Measurements from ENCODE around the gene LCE1B. TPM values are rescaled to one million over a fixed set of nuclear protein-coding genes. Genes with fewer than 3 reads are reported as not detected.

Gene LCE1B
- total RNA-seq, 2 donors from 2014 or later = not detected

DNA sequence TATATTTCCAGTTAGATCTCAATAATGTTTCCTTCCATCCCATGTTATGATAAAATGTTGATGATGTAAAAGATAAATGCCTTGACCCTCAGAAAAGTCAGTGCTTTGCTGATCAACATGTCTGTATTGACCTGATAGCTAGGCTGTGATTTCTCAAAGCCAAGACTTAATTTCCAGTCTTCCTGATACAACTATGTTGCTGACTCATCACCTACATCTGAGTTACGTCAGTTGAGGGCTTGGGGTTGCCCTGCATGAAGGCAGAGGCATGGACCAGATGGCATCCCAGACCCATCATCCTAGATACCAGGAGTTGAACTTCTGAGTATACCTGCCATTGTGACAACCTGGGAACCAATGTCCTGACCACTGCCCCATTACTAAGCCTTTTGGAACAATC is 10.4 kb upstream of the LCE1B start:
- H3K4me1 ChIP-seq = no peaks in the 10 kb centered on the region
- H3K4me3 ChIP-seq = no peak overlapping the region
- no peaks in the 10 kb centered on the region for H3K9me3 ChIP-seq
- no peak overlapping the region for H3K9ac ChIP-seq (ENCODE audit: low read depth in 2 of 2, low read length in 2 of 2)
- no peak for DNase-seq
- no peaks in the 10 kb centered on the region for H3K27me3 ChIP-seq
- intact Hi-C loops (cut with DNase I) = no loop called here
- H3K36me3 ChIP-seq = no peaks in the 10 kb centered on the region
- TF ChIP-seq, protein P1, sequence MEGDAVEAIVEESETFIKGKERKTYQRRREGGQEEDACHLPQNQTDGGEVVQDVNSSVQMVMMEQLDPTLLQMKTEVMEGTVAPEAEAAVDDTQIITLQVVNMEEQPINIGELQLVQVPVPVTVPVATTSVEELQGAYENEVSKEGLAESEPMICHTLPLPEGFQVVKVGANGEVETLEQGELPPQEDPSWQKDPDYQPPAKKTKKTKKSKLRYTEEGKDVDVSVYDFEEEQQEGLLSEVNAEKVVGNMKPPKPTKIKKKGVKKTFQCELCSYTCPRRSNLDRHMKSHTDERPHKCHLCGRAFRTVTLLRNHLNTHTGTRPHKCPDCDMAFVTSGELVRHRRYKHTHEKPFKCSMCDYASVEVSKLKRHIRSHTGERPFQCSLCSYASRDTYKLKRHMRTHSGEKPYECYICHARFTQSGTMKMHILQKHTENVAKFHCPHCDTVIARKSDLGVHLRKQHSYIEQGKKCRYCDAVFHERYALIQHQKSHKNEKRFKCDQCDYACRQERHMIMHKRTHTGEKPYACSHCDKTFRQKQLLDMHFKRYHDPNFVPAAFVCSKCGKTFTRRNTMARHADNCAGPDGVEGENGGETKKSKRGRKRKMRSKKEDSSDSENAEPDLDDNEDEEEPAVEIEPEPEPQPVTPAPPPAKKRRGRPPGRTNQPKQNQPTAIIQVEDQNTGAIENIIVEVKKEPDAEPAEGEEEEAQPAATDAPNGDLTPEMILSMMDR (IDR thresholded peaks at IDR 0.05) = no peak
- H3K27ac ChIP-seq = no peak overlapping the region

DNA sequence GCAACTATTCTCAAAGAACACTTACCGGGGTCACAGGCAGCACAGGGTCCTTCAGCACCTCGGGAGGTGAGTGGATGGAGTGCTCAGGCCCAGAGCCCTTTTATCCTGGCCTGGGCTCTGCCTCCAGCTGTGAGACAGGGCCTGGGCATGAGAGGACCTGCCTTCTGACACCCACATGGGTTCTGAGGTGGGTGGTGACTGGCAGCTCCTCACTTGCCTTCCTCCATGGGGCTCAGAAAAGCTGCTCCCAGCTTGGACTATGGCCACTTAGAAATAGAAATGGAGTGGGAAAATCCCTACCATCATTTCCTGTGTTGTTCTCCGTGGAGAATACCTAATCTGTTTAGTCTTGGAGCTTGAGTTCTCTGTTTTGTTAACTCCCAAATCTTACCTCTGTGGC is 5.2 kb upstream of the LCE1B start, which contains the start of gene LCE1C:
Gene LCE1C, minus strand, starts transcription at position 76 of the 400 bp plus-strand sequence. CDS start 1,173 bp downstream, outside the sequence.
- intact Hi-C loops (cut with DNase I) = no loop called here
- TF ChIP-seq, protein P1 (IDR thresholded peaks at IDR 0.05) = no peak
- Histone ChIP-seq H3K27ac (no peak within 1 kb of the TSS), H3K27me3 (no peaks in the 10 kb centered on the region), H3K9me3 (no peaks in the 10 kb centered on the region), H3K36me3 (no peaks in the 10 kb centered on the region), H3K4me1 (no peaks in the 10 kb centered on the region), H3K9ac (ENCODE audit: low read depth in 2 of 2, low read length in 2 of 2) (no peak within 1 kb of the TSS), H3K4me3 (no peak within 1 kb of the TSS)
- no peak for DNase-seq

DNA sequence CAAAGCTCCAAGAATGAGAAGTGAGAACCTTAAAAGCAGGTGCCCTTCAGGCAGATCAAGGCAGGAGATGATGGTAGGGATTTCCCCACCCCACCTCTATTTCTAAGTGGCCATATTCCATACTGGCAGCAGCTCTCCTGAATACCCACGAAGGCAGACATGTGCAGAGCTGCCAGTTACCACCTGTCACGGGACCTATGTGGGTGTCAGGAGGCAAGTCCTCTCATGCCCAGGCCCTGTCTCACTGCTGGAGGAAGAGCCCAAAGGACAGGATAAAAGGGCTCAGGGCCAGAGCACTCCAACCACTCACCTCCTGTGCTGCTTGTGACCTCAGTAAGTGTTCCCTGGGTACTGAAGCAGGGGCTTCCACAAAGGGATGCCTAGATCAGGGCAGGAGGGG is 721 bp upstream of the LCE1B start:
- H3K4me1 ChIP-seq = no peaks in the 10 kb centered on the region
- no peaks in the 10 kb centered on the region for H3K27me3 ChIP-seq
- no peaks in the 10 kb centered on the region for H3K9me3 ChIP-seq
- intact Hi-C loops (cut with DNase I) = no loop called here
- no peak for DNase-seq
- TF ChIP-seq, protein P1 (IDR thresholded peaks at IDR 0.05) = no peak
- no peak overlapping the region for H3K27ac ChIP-seq
- H3K9ac ChIP-seq (ENCODE audit: low read depth in 2 of 2, low read length in 2 of 2) = no peak overlapping the region
- H3K4me3 ChIP-seq = no peak overlapping the region
- no peaks in the 10 kb centered on the region for H3K36me3 ChIP-seq

DNA sequence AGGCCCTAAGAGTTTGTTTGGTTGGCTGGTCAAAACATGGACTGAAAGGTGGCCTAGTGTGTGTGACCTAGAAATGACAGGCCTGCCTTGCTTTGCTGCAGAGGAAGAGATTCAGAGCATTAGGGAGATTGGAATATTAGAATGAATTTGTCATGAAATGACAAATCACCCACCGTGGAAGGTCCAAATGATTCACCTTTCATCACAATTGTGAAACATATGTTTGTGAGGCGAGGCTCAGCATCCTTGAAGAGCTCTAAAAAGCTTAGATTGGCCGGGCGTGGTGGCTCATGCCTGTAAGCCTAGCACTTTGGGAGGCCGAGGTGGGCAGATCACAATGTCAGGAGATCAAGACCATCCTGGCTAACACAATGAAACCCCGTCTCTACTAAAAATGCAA is 5.5 kb downstream of the LCE1B start:
- intact Hi-C loops (cut with DNase I) = no loop called here
- Histone ChIP-seq H3K4me3 (no peak overlapping the region), H3K27me3 (no peaks in the 10 kb centered on the region), H3K9ac (ENCODE audit: low read depth in 2 of 2, low read length in 2 of 2) (no peak overlapping the region), H3K9me3 (no peaks in the 10 kb centered on the region), H3K36me3 (no peaks in the 10 kb centered on the region), H3K4me1 (no peaks in the 10 kb centered on the region), H3K27ac (no peak overlapping the region)
- DNase-seq = no peak
- TF ChIP-seq, protein P1 (IDR thresholded peaks at IDR 0.05) = no peak

DNA sequence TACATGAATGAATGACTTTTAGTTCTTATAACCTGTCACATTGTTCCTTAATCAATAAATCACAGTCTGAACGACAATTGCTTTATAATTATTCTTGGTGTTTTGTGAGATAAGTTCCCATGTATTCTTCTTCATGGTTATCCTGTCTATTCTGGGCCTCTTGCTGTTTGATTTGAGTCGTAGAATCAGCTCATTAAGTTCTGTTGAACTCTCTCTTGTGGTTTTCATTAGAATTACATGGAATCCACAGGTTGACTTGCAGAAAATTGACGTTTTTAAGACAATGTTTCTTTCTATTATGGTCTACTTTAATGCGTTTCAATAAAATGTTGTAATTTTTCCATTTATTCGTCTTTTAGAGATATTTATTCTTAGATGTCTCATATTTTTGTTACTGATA is 11.5 kb downstream of the LCE1B start:
- DNase-seq = no peak
- intact Hi-C loops (cut with DNase I) = no loop called here
- H3K36me3 ChIP-seq = no peaks in the 10 kb centered on the region
- TF ChIP-seq, protein P1 (IDR thresholded peaks at IDR 0.05) = no peak
- no peaks in the 10 kb centered on the region for H3K4me1 ChIP-seq
- no peak overlapping the region for H3K9ac ChIP-seq (ENCODE audit: low read depth in 2 of 2, low read length in 2 of 2)
- no peaks in the 10 kb centered on the region for H3K27me3 ChIP-seq
- no peak overlapping the region for H3K4me3 ChIP-seq
- H3K27ac ChIP-seq = no peak overlapping the region
- H3K9me3 ChIP-seq = no peaks in the 10 kb centered on the region

DNA sequence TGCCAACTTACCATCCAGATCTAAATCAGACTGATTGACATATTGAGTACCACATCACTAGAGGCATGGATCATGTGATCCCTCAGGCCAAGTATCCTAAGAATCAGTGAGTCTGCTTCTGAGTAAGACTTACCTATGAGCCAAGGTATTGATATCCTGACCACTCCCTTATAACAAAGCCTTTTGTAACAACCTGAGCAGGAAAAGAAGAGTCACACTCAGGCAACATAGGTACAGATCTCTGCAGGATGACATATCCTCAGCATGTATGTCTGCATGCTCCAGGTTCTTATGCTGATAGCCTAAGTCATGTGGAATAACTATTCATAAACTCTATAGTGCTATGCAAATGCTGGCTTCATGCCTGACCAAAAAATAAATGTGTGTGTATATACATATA is 13.2 kb downstream of the LCE1B start:
- intact Hi-C loops (cut with DNase I) = no loop called here
- Histone ChIP-seq H3K27me3 (no peaks in the 10 kb centered on the region), H3K27ac (no peak overlapping the region), H3K4me3 (no peak overlapping the region), H3K4me1 (no peaks in the 10 kb centered on the region), H3K36me3 (no peaks in the 10 kb centered on the region), H3K9me3 (no peaks in the 10 kb centered on the region), H3K9ac (ENCODE audit: low read depth in 2 of 2, low read length in 2 of 2) (no peak overlapping the region)
- no peak for DNase-seq
- TF ChIP-seq, protein P1 (IDR thresholded peaks at IDR 0.05) = no peak

Data from colonic mucosa (tissue), 4 donors.